ENCODE measurements around the gene ADGRA1. TPM values are rescaled to one million over a fixed set of nuclear protein-coding genes. Genes with fewer than 3 reads are reported as not detected.

ADGRA1 gene
- total RNA-seq, 4 donors from 2014 or later = not detected

GRCh38 chr10:133140417-133141143 lies 52.9 kb downstream of the ADGRA1 start:
- DNase-seq = no peak
- Histone ChIP-seq H3K27me3 (peaks cover 0 to 61% (median 0%) of the 10 kb centered on the region in 4 donors), H3K4me3 (no peak overlapping the region), H3K36me3 (no peaks in the 10 kb centered on the region), H3K9me3 (peaks cover 0 to under 1% (median 0%) of the 10 kb centered on the region in 3 donors), H3K4me1 (peaks cover 0 to 16% (median 0%) of the 10 kb centered on the region in 3 donors), H3K27ac (no peak overlapping the region)
- 54% methylated on average over 3 of the region's 26 CpGs; no CpG with 5 or more reads in 1 of the 2 donors for WGBS, 2 donors
- intact Hi-C loops (cut with DNase I) = no loop called here
- TF ChIP-seq, protein P1, sequence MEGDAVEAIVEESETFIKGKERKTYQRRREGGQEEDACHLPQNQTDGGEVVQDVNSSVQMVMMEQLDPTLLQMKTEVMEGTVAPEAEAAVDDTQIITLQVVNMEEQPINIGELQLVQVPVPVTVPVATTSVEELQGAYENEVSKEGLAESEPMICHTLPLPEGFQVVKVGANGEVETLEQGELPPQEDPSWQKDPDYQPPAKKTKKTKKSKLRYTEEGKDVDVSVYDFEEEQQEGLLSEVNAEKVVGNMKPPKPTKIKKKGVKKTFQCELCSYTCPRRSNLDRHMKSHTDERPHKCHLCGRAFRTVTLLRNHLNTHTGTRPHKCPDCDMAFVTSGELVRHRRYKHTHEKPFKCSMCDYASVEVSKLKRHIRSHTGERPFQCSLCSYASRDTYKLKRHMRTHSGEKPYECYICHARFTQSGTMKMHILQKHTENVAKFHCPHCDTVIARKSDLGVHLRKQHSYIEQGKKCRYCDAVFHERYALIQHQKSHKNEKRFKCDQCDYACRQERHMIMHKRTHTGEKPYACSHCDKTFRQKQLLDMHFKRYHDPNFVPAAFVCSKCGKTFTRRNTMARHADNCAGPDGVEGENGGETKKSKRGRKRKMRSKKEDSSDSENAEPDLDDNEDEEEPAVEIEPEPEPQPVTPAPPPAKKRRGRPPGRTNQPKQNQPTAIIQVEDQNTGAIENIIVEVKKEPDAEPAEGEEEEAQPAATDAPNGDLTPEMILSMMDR (IDR thresholded peaks at IDR 0.05) = no peak
- TF ChIP-seq POLR2A (IDR thresholded peaks at IDR 0.05) = no peak

- 0 to 87% methylated on average over 1 to 7 of the region's 28 CpGs for WGBS, 2 donors
Measured at GRCh38 chr10:133141144-133141957, 53.6 kb downstream of the ADGRA1 start.

GRCh38 chr10:133141958-133142340 lies 54.2 kb downstream of the ADGRA1 start:
- TF ChIP-seq, protein P1 (IDR thresholded peaks at IDR 0.05) = no peak
- no peak for TF ChIP-seq POLR2A (IDR thresholded peaks at IDR 0.05)
- intact Hi-C loops (cut with DNase I) = no loop called here
- no peak for DNase-seq
- no peak overlapping the region for H3K27ac ChIP-seq
- H3K9me3 ChIP-seq = peaks cover 0 to 10% (median 5%) of the 10 kb centered on the region in 3 donors
- H3K36me3 ChIP-seq = no peaks in the 10 kb centered on the region
- H3K4me3 ChIP-seq = no peak overlapping the region
- WGBS, 2 donors = 62 to 69% methylated on average over 4 to 9 of the region's 27 CpGs
- peaks cover 0 to 71% (median 0%) of the 10 kb centered on the region in 4 donors for H3K27me3 ChIP-seq
- H3K4me1 ChIP-seq = peaks cover 0 to 16% (median 0%) of the 10 kb centered on the region in 3 donors

More at GRCh38 chr10:133141144-133141957, 53.6 kb downstream of the ADGRA1 start:
- Histone ChIP-seq H3K9me3 (peaks cover 0 to 7% (median 5%) of the 10 kb centered on the region in 3 donors), H3K4me3 (no peak overlapping the region), H3K36me3 (no peaks in the 10 kb centered on the region), H3K27ac (no peak overlapping the region), H3K27me3 (peaks cover 0 to 65% (median 0%) of the 10 kb centered on the region in 4 donors), H3K4me1 (peaks cover 0 to 16% (median 0%) of the 10 kb centered on the region in 3 donors)
- DNase-seq = no peak
- TF ChIP-seq, protein P1 (IDR thresholded peaks at IDR 0.05) = no peak
- TF ChIP-seq POLR2A (IDR thresholded peaks at IDR 0.05) = no peak
- intact Hi-C loops (cut with DNase I) = no loop called here

DNA sequence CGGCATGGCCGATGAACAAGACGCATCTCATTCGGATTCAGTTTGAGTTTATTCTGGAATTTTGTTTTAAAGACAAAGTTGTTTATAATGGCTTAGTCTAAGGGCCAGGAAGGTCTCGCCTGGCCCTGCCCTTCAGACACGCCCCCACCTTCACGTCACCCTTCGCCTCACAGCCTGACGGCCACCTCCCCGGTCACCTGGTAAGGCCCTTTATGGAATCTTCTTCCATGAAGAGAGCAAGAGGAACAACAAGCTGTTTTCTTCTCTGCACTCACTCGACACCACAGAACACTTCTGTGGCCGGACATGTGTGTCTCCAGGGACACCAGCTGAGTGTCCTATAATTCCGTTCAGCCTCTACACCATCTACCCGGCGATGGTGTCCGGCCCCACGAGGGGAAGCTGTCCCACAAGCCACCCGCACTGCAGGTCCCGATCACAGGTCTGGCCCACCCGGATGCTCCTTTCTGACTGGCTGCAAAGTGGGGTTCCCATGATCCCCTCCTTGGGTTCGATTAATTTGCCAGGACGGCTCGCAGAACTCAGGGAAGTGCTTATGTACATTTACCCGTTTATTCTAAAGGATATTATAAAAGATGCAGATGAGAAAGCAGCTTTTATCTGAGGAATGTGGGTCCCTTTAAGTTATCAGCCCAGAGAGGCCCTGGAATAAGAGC lies 54.9 kb downstream of the ADGRA1 start:
- DNase-seq = no peak
- intact Hi-C loops (cut with DNase I) = no loop called here
- no peak for TF ChIP-seq POLR2A (IDR thresholded peaks at IDR 0.05)
- TF ChIP-seq, protein P1 (IDR thresholded peaks at IDR 0.05) = no peak
- Histone ChIP-seq H3K4me3 (no peak overlapping the region), H3K27me3 (peaks cover 0 to 78% (median 0%) of the 10 kb centered on the region in 4 donors), H3K36me3 (no peaks in the 10 kb centered on the region), H3K27ac (no peak overlapping the region), H3K9me3 (peaks cover 0 to 17% (median 11%) of the 10 kb centered on the region in 3 donors), H3K4me1 (peaks cover 0 to 16% (median 0%) of the 10 kb centered on the region in 3 donors)
- whole genome bisulfite sequencing, 2 donors = 74 to 77% methylated on average over 22 to 24 of the region's 24 CpGs
